Astrocyte of the cerebellum (primary cell): Measurements from ENCODE around the gene CCL17.
A peak's percentile ranks its signal among the peaks of the same experiment; 100 is the strongest.

Experiments
- DNase-seq: peaks from one replicate; pipeline ENCODE4 v3.0.0-alpha.2; 2011; ENCODE audit warnings: low read depth
- H3K4me3 ChIP-seq: 2 replicates; pipeline ENCODE4 v1.5.1; 2011; ENCODE audit warnings: mild to moderate bottlenecking, low read depth, low read length, moderate library complexity
- in situ Hi-C: cut with HindIII; loops from 2 replicates; pipeline ENCODE4 v1.10.0; 2017; ENCODE audit warnings: low sequenced_read_pairs
- TF ChIP-seq, protein P1 (sequence below): IDR thresholded peaks from 2 replicates; pipeline ENCODE4 v1.5.1; 2012; ENCODE audit warnings: low read length, low read depth, moderate library complexity, mild to moderate bottlenecking; ENCODE audit errors: missing control alignments

Gene CCL17

DNA sequence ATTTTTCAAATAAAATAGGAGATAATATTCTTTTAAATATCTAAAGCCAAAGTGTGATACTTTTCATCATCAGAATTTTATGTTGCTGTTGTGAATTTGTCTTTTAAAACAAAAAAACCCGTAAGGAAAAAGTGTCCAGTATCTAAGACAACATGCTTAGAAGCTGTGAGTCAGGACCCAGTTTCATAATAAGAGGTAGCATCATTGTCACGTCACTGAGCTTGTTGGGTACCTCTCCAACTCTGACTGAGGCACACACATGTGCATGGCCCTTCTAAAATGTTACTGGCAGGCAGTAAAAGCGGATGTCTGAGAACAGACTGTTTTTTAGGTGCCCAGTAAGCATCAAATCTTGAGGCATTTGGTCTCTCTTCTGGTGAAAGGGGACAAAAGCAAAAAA, 40.1 kb downstream of the CCL17 start:
- TF ChIP-seq, protein P1, sequence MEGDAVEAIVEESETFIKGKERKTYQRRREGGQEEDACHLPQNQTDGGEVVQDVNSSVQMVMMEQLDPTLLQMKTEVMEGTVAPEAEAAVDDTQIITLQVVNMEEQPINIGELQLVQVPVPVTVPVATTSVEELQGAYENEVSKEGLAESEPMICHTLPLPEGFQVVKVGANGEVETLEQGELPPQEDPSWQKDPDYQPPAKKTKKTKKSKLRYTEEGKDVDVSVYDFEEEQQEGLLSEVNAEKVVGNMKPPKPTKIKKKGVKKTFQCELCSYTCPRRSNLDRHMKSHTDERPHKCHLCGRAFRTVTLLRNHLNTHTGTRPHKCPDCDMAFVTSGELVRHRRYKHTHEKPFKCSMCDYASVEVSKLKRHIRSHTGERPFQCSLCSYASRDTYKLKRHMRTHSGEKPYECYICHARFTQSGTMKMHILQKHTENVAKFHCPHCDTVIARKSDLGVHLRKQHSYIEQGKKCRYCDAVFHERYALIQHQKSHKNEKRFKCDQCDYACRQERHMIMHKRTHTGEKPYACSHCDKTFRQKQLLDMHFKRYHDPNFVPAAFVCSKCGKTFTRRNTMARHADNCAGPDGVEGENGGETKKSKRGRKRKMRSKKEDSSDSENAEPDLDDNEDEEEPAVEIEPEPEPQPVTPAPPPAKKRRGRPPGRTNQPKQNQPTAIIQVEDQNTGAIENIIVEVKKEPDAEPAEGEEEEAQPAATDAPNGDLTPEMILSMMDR = no peak
- H3K4me3 ChIP-seq = no peak overlapping the region
- in situ Hi-C loops = no loop called here
- DNase-seq = no peak

DNA sequence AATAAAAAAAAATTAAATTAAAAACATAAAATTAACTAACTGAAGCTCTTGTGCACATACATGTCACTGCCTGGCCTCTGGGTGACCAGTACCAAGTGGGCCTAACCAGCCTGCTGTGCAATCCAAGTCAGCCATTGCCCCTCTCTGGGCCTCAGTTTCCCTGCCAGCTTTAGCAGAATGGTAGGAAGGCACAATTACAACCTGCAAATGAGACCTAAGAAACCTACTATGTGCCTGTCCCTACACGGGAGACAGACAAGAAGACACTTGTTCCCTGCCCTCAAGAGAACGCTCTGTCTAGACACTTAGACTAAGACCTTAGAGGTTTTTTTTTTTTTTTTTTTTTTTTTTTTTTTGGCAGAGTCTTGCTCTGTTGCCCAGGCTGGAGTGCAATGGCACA, 40.9 kb downstream of the CCL17 start:
- no peak for DNase-seq
- in situ Hi-C loops = no loop called here
- TF ChIP-seq, protein P1 = no peak
- H3K4me3 ChIP-seq = no peak overlapping the region

DNA sequence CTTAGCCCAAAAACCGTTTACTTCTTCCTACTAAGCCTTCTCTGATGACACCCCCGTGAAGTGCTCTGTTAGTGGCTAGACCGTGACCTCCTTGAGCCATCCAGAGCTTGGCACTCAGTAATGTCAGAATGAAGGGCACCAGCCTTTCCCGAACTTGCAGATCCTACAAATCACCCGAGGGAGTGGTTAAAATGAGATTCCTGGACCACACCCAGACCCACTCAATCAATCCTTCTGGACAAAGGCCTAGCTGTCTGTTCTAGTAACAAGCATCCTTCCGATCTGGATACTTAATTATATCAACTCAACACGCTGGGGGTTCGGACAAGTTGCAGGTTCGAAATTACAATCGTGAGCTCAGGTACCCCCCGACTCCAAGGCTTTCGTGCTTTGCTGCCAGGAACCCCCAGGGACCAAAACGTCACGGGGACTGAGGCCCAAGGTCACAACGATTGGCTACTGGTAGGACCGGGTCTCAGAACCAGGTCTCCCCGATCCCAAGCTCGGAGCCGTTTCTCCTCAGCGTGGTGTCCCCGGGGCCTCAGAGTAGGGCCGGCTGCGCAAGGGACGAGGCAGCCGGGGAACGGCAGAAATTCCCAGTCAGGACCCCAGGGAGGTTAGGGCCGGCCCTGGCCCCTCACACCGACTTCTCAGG, 42.1 kb downstream of the CCL17 start:
- DNase-seq = no peak
- TF ChIP-seq, protein P1 = no peak
- in situ Hi-C loops = no loop called here
- peak overlapping the region; percentile 76 for H3K4me3 ChIP-seq

DNA sequence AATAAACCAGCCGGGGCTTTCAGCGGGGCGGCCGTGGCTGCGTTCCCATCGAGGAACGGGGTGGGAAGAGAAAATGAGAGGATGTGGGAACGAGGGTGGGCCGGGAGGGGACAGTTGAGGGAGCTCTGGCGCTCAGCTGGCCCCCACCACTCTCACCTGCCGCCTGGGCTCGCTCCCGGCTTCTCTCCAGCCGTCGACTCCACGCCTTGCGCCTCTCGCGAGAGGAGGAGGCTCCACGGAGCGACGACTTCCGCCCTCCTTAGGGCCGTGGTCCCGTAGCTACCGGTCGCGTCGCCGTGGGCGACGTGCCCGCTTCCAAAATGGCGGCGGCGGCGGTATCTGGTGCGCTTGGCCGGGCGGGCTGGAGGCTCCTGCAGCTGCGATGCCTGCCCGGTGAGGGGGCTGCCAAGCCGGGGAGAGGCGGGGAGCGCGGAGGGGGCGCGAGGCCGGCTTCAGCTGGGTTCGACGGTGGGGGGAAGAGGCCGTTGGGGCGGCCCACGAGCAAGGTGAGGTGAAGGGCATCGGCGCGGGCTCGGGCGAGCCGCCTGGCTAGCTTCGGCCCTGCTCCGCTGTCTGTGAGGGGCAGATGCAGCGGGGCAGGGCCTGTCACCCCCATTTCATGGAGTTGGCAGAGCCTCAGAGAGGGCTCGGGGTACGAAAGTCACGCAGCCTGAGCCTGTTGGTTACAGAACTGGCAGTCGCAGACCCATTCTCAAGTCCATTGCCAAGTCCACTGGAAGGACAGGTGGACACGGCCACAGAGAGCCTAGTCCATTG, 42.8 kb downstream of the CCL17 start, which contains the start of the genes CIAPIN1 and COQ9:
TSS of gene CIAPIN1 (minus strand) at position 200 of the 777 bp plus-strand sequence. CDS start 6,457 bp downstream, outside the sequence.
TSS of gene COQ9 (plus strand) at position 294 of the 777 bp plus-strand sequence. CDS start at position 321, 27 bp downstream.
- H3K4me3 ChIP-seq = peak within 1 kb of the TSS; percentile 76
- TF ChIP-seq, protein P1 = no peak
- peak; percentile 80 for DNase-seq
- in situ Hi-C loops = no loop called here

DNA sequence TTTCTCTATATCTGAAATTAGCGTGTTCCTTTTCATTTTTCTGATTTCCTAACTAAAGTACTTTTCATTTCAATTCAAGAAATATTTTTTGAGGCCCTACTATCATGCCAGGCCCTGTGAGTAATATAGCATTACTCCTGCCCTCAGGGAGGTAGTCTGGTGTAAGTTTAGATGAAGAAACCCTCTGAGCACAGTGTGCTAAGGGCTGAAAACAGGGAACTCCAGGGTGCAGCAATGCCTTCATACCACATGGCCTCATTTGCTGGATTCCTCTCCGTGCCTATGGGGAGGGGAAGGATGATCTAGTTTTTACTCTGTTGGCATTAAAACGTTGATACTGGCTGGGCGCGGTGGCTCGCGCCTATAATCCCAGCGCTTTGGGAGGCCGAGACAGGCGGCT, 47.5 kb downstream of the CCL17 start:
- no peak for DNase-seq
- H3K4me3 ChIP-seq = no peak overlapping the region
- TF ChIP-seq, protein P1 = no peak
- in situ Hi-C loops = no loop called here

DNA sequence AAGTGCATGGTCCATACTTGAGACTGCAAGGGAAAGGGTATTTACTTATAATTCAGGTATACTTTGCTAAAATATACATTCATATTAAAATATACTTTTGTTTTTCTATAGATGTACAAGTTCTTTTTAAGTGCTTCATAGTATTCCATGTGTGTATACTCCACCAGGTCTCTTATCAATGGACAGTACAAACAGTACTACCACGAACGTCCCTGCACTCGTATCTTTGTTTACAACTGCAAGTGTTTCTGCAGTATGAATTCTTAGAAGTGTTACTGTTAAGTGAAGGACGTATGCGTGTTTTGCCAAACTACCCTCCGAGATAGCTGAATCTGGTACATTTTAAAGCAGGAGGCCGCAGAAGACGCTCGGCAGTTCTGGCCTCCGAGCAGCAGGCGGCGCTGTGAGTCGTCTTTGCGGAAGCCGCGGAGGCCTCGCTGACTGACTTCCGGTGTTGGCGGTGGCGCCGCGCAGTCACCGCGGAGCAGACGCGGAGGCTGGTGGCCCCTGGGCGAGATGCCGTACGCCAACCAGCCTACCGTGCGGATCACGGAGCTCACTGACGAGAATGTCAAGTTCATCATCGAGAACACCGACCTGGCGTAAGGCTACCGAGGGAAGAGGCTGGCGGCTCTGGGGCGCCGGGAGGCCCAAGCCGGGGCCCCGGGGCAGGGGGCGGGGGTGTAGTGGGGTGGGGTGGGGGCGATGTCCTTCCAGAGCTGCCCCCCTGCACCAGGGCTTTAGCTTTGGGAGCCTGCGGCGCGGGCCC, 57.8 kb downstream of the CCL17 start, which contains the start of gene POLR2C:
TSS of gene POLR2C (plus strand) at position 471 of the 769 bp plus-strand sequence. CDS start at position 517, 46 bp downstream.
- peak within 1 kb of the TSS; percentile 91 for H3K4me3 ChIP-seq
- TF ChIP-seq, protein P1 = peak; percentile 81
- in situ Hi-C loops = no loop called here
- DNase-seq = peak; percentile 68
